Stomach (tissue), 4 donors: ENCODE measurements around the gene RNF208.

Experiments
- CTCF ChIP-seq, 7 experiments: fragments of 450-650 bp in 4 of 7; fragments of 200-600 bp in 3 of 7; sonication (generic) in 3 of 7; IDR thresholded peaks; one replicate each; pipeline ENCODE4 v1.5.1; 2016 to 2019; ENCODE audit warnings: antibody characterized with exemption in 7 of 7, control low read depth in 2 of 7, mild to moderate bottlenecking in 1 of 7
- EP300 ChIP-seq: sonication (generic); formaldehyde crosslinking; IDR thresholded peaks from one replicate; pipeline ENCODE4 v1.6.1; 2017; ENCODE audit warnings: antibody characterized with exemption
- POLR2A ChIP-seq, 4 donors: fragments of 450-650 bp; IDR thresholded peaks; one replicate each; pipeline ENCODE4 v1.6.1; 2016; ENCODE audit warnings: antibody characterized with exemption in 4 of 4, control low read depth in 2 of 4, mild to moderate bottlenecking in 1 of 4, moderate library complexity in 1 of 4
- POLR2AphosphoS5 ChIP-seq, 3 donors: sonication (generic); formaldehyde crosslinking; IDR thresholded peaks; one replicate each; pipeline ENCODE4 v1.6.1; 2016; ENCODE audit warnings: antibody characterized with exemption in 3 of 3

GRCh38 chr9:137184881-137185660 lies 37.0 kb downstream of the RNF208 start:
- TF ChIP-seq POLR2A (IDR thresholded peaks at IDR 0.05) (no peak), CTCF (IDR thresholded peaks at IDR 0.05) (no peak), EP300 (no peak), POLR2AphosphoS5 (IDR thresholded peaks at IDR 0.05) (no peak)
